ENCODE results near the gene DNM3. TPM values are rescaled to one million over a fixed set of nuclear protein-coding genes. Genes with fewer than 3 reads are reported as not detected.

Gene DNM3
- total RNA-seq, 2 donors from 2014 or later = 3.2 to 22.5 TPM

DNA sequence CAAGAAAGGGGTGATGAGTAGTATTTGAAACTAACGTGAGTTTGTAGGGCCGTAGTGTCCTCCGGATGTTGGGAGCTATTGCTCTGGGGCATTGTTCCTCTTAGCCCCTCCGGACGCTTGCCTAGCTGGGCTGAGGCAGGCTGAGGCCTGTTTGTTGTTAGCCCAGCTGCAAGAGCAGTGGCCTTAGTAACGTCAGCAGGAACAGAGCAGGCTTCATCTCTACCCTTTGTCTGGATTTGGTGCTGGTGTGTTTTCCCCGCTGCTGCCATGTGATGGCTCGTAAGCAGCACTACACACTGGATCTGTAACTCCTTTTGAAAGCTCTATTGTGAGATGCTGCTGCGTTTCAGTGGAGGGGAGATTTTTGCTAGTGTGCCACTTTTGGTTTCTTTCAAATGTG, 57.6 kb downstream of the DNM3 start:
- DNase-seq (no peak), ATAC-seq (no peak)
- no peak overlapping the region for H3K27ac Mint-ChIP-seq
- peaks cover 7% of the 10 kb centered on the region for H3K36me3 Mint-ChIP-seq (ENCODE audit: low read depth)
- peaks cover 13% of the 10 kb centered on the region for H3K27me3 Mint-ChIP-seq
- H3K9me3 ChIP-seq (ENCODE audit: control insufficient read depth, low read length, poor library complexity, severe bottlenecking) = no peaks in the 10 kb centered on the region
- no peak overlapping the region for H3K4me3 Mint-ChIP-seq
- peaks cover 4% of the 10 kb centered on the region for H3K4me1 Mint-ChIP-seq

DNA sequence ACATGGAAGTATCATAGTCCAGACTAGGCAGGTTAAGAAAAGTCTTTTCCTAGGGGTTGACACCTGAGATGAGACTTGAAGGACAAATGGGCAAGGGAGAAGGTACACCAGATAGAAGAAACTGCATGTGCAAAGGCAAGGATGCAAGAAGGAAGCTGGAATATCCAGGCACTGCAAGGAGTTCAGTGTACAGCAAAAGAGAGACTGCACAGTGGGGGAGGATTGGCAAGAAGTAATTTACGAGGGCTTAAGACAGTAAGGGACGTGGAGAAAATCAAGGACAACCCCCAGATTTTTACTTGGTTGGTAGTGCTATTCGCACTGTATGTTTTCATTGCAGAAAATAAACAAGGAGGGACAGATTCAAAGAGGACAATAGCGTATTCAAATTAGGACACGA, 58.5 kb downstream of the DNM3 start:
- Mint-ChIP-seq H3K4me3 (no peak overlapping the region), H3K4me1 (peaks cover 4% of the 10 kb centered on the region), H3K27me3 (peaks cover 13% of the 10 kb centered on the region), H3K36me3 (ENCODE audit: low read depth) (peaks cover 5% of the 10 kb centered on the region), H3K27ac (no peak overlapping the region)
- ATAC-seq (no peak), DNase-seq (no peak)
- no peaks in the 10 kb centered on the region for H3K9me3 ChIP-seq (ENCODE audit: control insufficient read depth, low read length, poor library complexity, severe bottlenecking)

DNA sequence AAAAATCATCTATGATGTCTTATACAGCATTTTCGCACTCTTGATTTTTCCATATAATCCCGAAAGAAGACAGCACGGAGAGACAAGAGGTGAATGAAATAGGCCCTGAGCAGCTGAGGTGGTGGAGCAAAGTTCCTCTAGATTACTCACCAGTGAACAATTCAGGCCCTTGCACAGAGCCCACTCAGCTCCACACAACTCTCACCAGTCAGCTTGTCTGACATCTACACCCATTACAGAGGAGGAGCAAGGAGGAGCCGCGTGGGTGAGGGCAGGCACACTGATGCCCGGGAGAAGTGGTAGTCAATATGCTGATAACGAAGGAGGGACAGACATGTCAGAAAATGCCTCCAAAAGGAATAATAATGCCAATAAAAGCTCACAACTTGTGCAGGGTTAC, 59.9 kb downstream of the DNM3 start:
- ATAC-seq (no peak), DNase-seq (no peak)
- H3K4me1 Mint-ChIP-seq = peaks cover 4% of the 10 kb centered on the region
- no peak overlapping the region for H3K27ac Mint-ChIP-seq
- peaks cover 13% of the 10 kb centered on the region for H3K27me3 Mint-ChIP-seq
- H3K36me3 Mint-ChIP-seq (ENCODE audit: low read depth) = peaks cover 4% of the 10 kb centered on the region
- no peak overlapping the region for H3K4me3 Mint-ChIP-seq
- H3K9me3 ChIP-seq (ENCODE audit: control insufficient read depth, low read length, poor library complexity, severe bottlenecking) = no peaks in the 10 kb centered on the region

GRCh38 chr1:171902527-171902926, 61.2 kb downstream of the DNM3 start:
- ATAC-seq = no peak
- peaks cover 6% of the 10 kb centered on the region for H3K4me1 Mint-ChIP-seq
- peaks cover 19% of the 10 kb centered on the region for H3K27me3 Mint-ChIP-seq
- H3K9me3 ChIP-seq (ENCODE audit: control insufficient read depth, low read length, poor library complexity, severe bottlenecking) = no peaks in the 10 kb centered on the region
- H3K27ac Mint-ChIP-seq = peak overlapping the region; percentile 12
- peaks cover 3% of the 10 kb centered on the region for H3K36me3 Mint-ChIP-seq (ENCODE audit: low read depth)
- peak overlapping the region; percentile 45 for H3K4me3 Mint-ChIP-seq
- no peak for DNase-seq

GRCh38 chr1:171904778-171905450, 63.6 kb downstream of the DNM3 start:
- Mint-ChIP-seq H3K4me3 (no peak overlapping the region), H3K27me3 (peaks cover 16% of the 10 kb centered on the region), H3K27ac (no peak overlapping the region), H3K4me1 (peaks cover 8% of the 10 kb centered on the region), H3K36me3 (ENCODE audit: low read depth) (no peaks in the 10 kb centered on the region)
- no peaks in the 10 kb centered on the region for H3K9me3 ChIP-seq (ENCODE audit: control insufficient read depth, low read length, poor library complexity, severe bottlenecking)
- ATAC-seq (no peak), DNase-seq (no peak)

GRCh38 chr1:171909711-171910110, 68.4 kb downstream of the DNM3 start:
- no peaks in the 10 kb centered on the region for H3K9me3 ChIP-seq (ENCODE audit: control insufficient read depth, low read length, poor library complexity, severe bottlenecking)
- H3K27me3 Mint-ChIP-seq = peaks cover 9% of the 10 kb centered on the region
- DNase-seq (no peak), ATAC-seq (no peak)
- H3K4me3 Mint-ChIP-seq = no peak overlapping the region
- no peak overlapping the region for H3K27ac Mint-ChIP-seq
- H3K4me1 Mint-ChIP-seq = peaks cover 4% of the 10 kb centered on the region
- no peaks in the 10 kb centered on the region for H3K36me3 Mint-ChIP-seq (ENCODE audit: low read depth)

DNA sequence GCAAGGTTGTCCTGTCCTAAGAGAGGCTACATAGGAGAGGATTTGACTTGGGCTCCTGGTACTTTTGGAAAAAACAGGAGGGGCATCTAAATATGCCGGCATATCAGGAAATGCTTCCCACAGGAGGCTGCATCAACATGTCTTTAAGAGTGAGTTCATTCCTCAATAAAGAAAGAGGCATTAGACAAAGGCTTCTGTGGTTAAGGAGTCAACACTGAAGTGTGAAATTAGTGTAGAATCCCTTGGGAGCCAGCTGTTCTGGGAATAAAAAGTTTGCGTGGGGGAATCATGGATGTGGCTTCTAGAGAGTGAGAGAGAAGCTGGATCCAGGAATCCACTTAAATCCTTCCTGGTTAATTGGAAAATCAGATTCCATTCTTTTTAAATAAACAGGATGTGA, 69.5 kb downstream of the DNM3 start:
- no peaks in the 10 kb centered on the region for H3K9me3 ChIP-seq (ENCODE audit: control insufficient read depth, low read length, poor library complexity, severe bottlenecking)
- no peaks in the 10 kb centered on the region for H3K36me3 Mint-ChIP-seq (ENCODE audit: low read depth)
- H3K27ac Mint-ChIP-seq = no peak overlapping the region
- no peak overlapping the region for H3K4me3 Mint-ChIP-seq
- no peak for ATAC-seq
- H3K4me1 Mint-ChIP-seq = peaks cover 4% of the 10 kb centered on the region
- H3K27me3 Mint-ChIP-seq = peaks cover 9% of the 10 kb centered on the region
- DNase-seq = no peak

DNA sequence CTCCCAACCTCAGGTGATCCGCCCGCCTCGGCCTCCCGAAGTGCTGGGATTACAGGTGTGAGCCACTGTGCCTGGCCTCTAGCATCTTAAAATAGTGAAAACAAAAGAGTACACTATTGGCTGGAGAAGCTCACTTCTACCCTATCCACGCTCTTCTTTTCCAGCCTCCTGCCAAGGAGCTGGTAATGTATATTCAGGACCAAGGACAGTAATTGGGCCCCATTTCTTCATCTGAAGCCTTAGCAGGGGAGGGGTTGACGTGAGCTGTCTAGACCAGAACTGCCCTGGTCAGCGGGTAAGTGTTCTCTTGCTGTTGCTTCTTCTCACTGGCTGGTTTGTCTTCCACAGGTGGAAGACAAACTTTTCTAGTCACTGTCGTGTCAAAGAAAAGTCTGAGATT, 70.2 kb downstream of the DNM3 start:
- Mint-ChIP-seq H3K4me3 (no peak overlapping the region), H3K4me1 (peaks cover 4% of the 10 kb centered on the region), H3K27ac (no peak overlapping the region)

GRCh38 chr1:171912509-171913175, 71.3 kb downstream of the DNM3 start:
- H3K9me3 ChIP-seq (ENCODE audit: control insufficient read depth, low read length, poor library complexity, severe bottlenecking) = no peaks in the 10 kb centered on the region
- H3K4me3 Mint-ChIP-seq = no peak overlapping the region
- peaks cover 2% of the 10 kb centered on the region for H3K27me3 Mint-ChIP-seq
- DNase-seq (no peak), ATAC-seq (no peak)
- no peak overlapping the region for H3K27ac Mint-ChIP-seq
- peaks cover 2% of the 10 kb centered on the region for H3K4me1 Mint-ChIP-seq
- no peaks in the 10 kb centered on the region for H3K36me3 Mint-ChIP-seq (ENCODE audit: low read depth)

More for the DNA sequence above, 70.2 kb downstream of the DNM3 start:
- H3K9me3 ChIP-seq (ENCODE audit: control insufficient read depth, low read length, poor library complexity, severe bottlenecking) = no peaks in the 10 kb centered on the region
- DNase-seq (no peak), ATAC-seq (no peak)
- peaks cover 9% of the 10 kb centered on the region for H3K27me3 Mint-ChIP-seq
- no peaks in the 10 kb centered on the region for H3K36me3 Mint-ChIP-seq (ENCODE audit: low read depth)

GRCh38 chr1:171913385-171913784, 72.1 kb downstream of the DNM3 start:
- no peak for ATAC-seq
- no peak for DNase-seq
- Mint-ChIP-seq H3K4me1 (peaks cover 2% of the 10 kb centered on the region), H3K36me3 (ENCODE audit: low read depth) (no peaks in the 10 kb centered on the region), H3K27ac (no peak overlapping the region), H3K27me3 (no peaks in the 10 kb centered on the region), H3K4me3 (no peak overlapping the region)
- H3K9me3 ChIP-seq (ENCODE audit: control insufficient read depth, low read length, poor library complexity, severe bottlenecking) = no peaks in the 10 kb centered on the region

DNA sequence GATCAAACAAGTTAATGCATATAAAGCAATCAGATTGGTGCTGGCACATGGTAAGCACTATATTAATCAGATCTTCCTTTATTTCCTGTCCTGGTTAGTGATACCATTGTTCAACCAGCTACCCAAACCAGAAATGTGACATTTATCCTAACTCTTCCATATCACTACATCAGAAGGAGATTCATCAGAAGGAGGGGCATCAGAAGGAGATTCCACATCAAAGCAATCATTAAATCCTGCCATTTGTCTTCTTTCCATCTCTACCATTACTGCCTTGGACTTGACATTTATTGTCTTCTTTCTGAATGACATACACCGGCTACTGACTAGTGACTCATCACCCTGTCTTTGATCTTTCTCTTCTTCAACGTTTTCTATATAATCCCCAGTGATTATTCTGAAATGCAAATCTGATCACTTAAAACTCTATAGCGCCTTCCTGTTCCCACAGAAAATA, 75.0 kb downstream of the DNM3 start:
- no peaks in the 10 kb centered on the region for H3K9me3 ChIP-seq (ENCODE audit: control insufficient read depth, low read length, poor library complexity, severe bottlenecking)
- Mint-ChIP-seq H3K27ac (no peak overlapping the region), H3K4me1 (no peaks in the 10 kb centered on the region), H3K36me3 (ENCODE audit: low read depth) (no peaks in the 10 kb centered on the region), H3K27me3 (no peaks in the 10 kb centered on the region), H3K4me3 (no peak overlapping the region)
- ATAC-seq = no peak
- no peak for DNase-seq

DNA sequence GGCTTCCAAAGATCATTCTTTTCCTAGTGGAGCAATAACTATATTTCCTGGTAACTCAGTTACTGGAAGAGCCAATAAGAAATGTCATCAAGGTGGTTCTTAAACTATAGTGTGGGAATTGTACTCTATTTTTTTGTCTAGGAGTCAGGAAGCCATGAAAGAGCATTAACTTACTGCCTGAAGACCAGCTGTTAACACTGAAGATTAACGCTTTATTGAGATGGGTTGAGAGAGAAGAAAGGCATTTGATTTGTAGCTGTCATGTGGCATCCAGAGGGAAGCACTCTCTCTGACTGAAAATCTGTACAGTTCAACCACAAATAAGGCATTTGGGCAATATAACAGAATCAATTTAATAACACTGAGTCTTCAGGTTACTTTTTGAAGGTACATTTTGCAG, 76.0 kb downstream of the DNM3 start:
- no peak for ATAC-seq
- H3K27ac Mint-ChIP-seq = no peak overlapping the region
- no peaks in the 10 kb centered on the region for H3K4me1 Mint-ChIP-seq

GRCh38 chr1:171919891-171920887, 78.9 kb downstream of the DNM3 start:
- ATAC-seq (no peak), DNase-seq (no peak)
- H3K27me3 Mint-ChIP-seq = no peaks in the 10 kb centered on the region
- no peaks in the 10 kb centered on the region for H3K9me3 ChIP-seq (ENCODE audit: control insufficient read depth, low read length, poor library complexity, severe bottlenecking)
- no peak overlapping the region for H3K27ac Mint-ChIP-seq
- H3K36me3 Mint-ChIP-seq (ENCODE audit: low read depth) = peaks cover 3% of the 10 kb centered on the region
- H3K4me3 Mint-ChIP-seq = no peak overlapping the region
- H3K4me1 Mint-ChIP-seq = no peaks in the 10 kb centered on the region

More for the DNA sequence above, 76.0 kb downstream of the DNM3 start:
- DNase-seq = no peak
- Mint-ChIP-seq H3K4me3 (no peak overlapping the region), H3K36me3 (ENCODE audit: low read depth) (no peaks in the 10 kb centered on the region), H3K27me3 (no peaks in the 10 kb centered on the region)
- H3K9me3 ChIP-seq (ENCODE audit: control insufficient read depth, low read length, poor library complexity, severe bottlenecking) = no peaks in the 10 kb centered on the region
